Measurements from ENCODE around the gene COL25A1. TPM values are rescaled to one million over a fixed set of nuclear protein-coding genes. Genes with fewer than 3 reads are reported as not detected.

Gene COL25A1
- polyA plus RNA-seq, 2 of the 4 experiments (the other 2 are of a cell fraction), result not detected

DNA sequence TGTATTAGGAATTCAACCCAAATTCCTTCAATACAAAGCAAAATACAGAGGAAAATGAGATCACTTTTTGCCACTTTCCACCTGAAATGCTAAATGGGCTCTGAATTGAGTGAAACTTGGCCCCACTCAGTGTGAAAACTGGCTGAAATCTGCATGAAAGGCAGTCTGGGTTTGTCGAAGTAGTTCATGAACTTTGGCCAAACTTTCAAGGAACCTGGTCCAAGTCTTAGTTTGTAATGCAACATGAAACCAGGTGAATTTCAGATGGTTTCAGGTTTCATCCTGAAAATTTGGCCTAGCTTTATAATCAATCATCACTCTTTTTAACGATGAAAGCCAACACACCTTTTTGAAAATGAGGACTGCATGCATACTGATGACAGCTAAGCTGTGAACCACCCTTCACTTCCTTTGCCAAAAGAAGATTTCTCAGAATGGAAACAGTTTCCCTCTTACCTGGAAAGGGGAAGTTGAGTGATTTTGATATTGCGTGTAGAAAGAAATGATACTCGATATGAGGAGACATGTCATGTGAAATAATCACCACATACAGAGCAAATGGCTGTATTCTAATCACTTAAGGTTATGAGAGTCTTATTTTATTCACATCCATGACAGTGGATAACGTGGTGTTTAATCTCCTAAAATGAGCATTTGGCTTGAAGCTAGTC is 329.7 kb downstream of the COL25A1 start:
- H3K27ac ChIP-seq, result no peak overlapping the region

DNA sequence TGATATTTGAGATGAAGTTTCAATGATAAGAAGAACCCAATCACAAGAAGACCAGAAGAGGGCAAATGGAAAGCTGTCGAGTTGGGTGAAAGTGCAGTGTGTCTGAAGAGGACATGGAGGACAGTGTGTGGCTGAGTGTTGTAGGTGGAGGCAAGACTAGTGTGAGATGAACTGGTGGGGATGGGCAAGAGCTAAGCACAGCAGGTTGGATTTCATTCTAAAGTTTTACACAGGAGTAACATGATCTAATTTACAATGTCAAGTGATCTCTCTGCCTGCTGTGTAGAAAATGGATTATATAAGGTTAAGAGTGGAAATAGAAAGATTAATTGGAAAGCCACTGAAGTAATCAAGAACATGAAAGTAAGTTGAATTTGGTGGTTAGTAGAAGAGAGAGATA is 331.0 kb downstream of the COL25A1 start:
- ATAC-seq (no peak), FAIRE-seq (no peak), DNase-seq (ENCODE audit: low read depth in 1 of 2, low spot score in 1 of 2) (no peak)
- H3K4me2 ChIP-seq, result no peak overlapping the region
- WGBS (ENCODE audit: missing lambda C conversion rate), result 0% methylated on average over 1 of the region's 1 CpG
- H3K4me1 ChIP-seq, result no peaks in the 10 kb centered on the region
- TF ChIP-seq KDM1A (IDR thresholded peaks at IDR 0.05; ENCODE audit: low read depth) (no peak), SREBF2 (IDR thresholded peaks at IDR 0.05) (no peak), BHLHE40 (IDR thresholded peaks at IDR 0.05; ENCODE audit: low read depth, low read length) (no peak), GATA3 (IDR thresholded peaks at IDR 0.05; ENCODE audit: borderline replicate concordance) (no peak), HEYL (CRISPR knock-in tag; IDR thresholded peaks at IDR 0.05) (no peak), NFE2L2 (conservative IDR thresholded peaks at IDR 0.05; ENCODE audit: low read length) (no peak), PHF8 (IDR thresholded peaks at IDR 0.05; ENCODE audit: borderline replicate concordance, low read depth) (no peak), CBX8 (IDR thresholded peaks at IDR 0.05) (no peak), ZSCAN20 (CRISPR knock-in tag; IDR thresholded peaks at IDR 0.05) (no peak), HOXB13 (CRISPR knock-in tag; IDR thresholded peaks at IDR 0.05; ENCODE audit: low read depth) (no peak), HDAC2 (IDR thresholded peaks at IDR 0.05) (no peak), HOXB5 (CRISPR knock-in tag; IDR thresholded peaks at IDR 0.05) (no peak), RNF2 (IDR thresholded peaks at IDR 0.05; ENCODE audit: borderline replicate concordance, low read depth) (no peak), MAFK (IDR thresholded peaks at IDR 0.05; ENCODE audit: partially characterized antibody) (no peak), FOXS1 (CRISPR knock-in tag; IDR thresholded peaks at IDR 0.05) (no peak)
- TF ChIP-seq, protein P1, sequence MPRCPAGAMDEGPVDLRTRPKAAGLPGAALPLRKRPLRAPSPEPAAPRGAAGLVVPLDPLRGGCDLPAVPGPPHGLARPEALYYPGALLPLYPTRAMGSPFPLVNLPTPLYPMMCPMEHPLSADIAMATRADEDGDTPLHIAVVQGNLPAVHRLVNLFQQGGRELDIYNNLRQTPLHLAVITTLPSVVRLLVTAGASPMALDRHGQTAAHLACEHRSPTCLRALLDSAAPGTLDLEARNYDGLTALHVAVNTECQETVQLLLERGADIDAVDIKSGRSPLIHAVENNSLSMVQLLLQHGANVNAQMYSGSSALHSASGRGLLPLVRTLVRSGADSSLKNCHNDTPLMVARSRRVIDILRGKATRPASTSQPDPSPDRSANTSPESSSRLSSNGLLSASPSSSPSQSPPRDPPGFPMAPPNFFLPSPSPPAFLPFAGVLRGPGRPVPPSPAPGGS (IDR thresholded peaks at IDR 0.05), result no peak
- TF ChIP-seq, protein P2, sequence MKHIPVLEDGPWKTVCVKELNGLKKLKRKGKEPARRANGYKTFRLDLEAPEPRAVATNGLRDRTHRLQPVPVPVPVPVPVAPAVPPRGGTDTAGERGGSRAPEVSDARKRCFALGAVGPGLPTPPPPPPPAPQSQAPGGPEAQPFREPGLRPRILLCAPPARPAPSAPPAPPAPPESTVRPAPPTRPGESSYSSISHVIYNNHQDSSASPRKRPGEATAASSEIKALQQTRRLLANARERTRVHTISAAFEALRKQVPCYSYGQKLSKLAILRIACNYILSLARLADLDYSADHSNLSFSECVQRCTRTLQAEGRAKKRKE (CRISPR knock-in tag; IDR thresholded peaks at IDR 0.05; ENCODE audit: low read depth), result no peak
- TF ChIP-seq, protein P3, sequence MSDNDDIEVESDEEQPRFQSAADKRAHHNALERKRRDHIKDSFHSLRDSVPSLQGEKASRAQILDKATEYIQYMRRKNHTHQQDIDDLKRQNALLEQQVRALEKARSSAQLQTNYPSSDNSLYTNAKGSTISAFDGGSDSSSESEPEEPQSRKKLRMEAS (IDR thresholded peaks at IDR 0.05), result no peak
- TF ChIP-seq, protein P4, sequence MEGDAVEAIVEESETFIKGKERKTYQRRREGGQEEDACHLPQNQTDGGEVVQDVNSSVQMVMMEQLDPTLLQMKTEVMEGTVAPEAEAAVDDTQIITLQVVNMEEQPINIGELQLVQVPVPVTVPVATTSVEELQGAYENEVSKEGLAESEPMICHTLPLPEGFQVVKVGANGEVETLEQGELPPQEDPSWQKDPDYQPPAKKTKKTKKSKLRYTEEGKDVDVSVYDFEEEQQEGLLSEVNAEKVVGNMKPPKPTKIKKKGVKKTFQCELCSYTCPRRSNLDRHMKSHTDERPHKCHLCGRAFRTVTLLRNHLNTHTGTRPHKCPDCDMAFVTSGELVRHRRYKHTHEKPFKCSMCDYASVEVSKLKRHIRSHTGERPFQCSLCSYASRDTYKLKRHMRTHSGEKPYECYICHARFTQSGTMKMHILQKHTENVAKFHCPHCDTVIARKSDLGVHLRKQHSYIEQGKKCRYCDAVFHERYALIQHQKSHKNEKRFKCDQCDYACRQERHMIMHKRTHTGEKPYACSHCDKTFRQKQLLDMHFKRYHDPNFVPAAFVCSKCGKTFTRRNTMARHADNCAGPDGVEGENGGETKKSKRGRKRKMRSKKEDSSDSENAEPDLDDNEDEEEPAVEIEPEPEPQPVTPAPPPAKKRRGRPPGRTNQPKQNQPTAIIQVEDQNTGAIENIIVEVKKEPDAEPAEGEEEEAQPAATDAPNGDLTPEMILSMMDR (IDR thresholded peaks at IDR 0.05), result no peak
- no peaks in the 10 kb centered on the region for H3K9me3 ChIP-seq
- H3K27ac ChIP-seq, result no peak overlapping the region
- ChIA-PET CTCF (no interaction called here), POLR2A (no interaction called here)
- H3K4me3 ChIP-seq, result no peak overlapping the region

More for the DNA sequence above, 329.7 kb downstream of the COL25A1 start:
- no peaks in the 10 kb centered on the region for H3K4me1 ChIP-seq
- ChIA-PET CTCF (interaction anchor here (0.6 kb wide), 1 partner anchor 318 kb away, joined by 3 read pairs; no protein-coding TSS in a partner anchor), POLR2A (no interaction called here)
- FAIRE-seq (no peak), ATAC-seq (no peak), DNase-seq (ENCODE audit: low read depth in 1 of 2, low spot score in 1 of 2) (no peak)
- no peaks in the 10 kb centered on the region for H3K9me3 ChIP-seq
- no peak overlapping the region for H3K4me2 ChIP-seq
- TF ChIP-seq CHD2 (IDR thresholded peaks at IDR 0.05; ENCODE audit: low read length, partially characterized antibody), result no peak
- no peak for TF ChIP-seq HOXA7 (CRISPR knock-in tag; IDR thresholded peaks at IDR 0.05)
- TF ChIP-seq CHD4 (IDR thresholded peaks at IDR 0.05; ENCODE audit: borderline replicate concordance), result no peak
- TF ChIP-seq, protein P5, sequence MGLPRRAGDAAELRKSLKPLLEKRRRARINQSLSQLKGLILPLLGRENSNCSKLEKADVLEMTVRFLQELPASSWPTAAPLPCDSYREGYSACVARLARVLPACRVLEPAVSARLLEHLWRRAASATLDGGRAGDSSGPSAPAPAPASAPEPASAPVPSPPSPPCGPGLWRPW (IDR thresholded peaks at IDR 0.05), result no peak
- WGBS (ENCODE audit: missing lambda C conversion rate), result 8% methylated on average over 5 of the region's 5 CpGs
- H3K4me3 ChIP-seq, result no peak overlapping the region
